Measurements from ENCODE around the gene LDB2.
"Not testable (repeated sequence)": the region's sequence is repeated elsewhere in the genome, so short reads cannot be mapped to it uniquely, and the experiment has no call there.

LDB2 gene

DNA sequence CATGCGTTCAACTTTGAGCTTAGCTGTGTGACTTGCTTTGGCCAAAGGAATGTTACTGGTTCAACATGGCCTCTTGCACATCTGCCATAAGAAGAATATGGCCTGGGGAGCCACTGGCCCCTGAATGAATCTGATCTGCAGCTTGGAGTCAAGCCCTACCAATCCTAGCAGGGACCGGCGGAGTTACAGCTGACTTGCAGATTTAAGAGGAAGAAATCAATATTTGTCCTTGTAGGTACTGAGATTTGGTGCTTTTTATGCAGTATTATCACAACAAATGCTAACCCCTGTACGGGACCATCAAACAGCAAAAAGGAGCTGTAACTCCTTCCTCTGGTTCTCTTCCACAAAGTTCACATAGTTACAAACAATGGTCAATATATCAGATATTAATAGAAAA lies 252.0 kb downstream of the LDB2 start:
- no peak for DNase-seq (ENCODE audit: low read depth in 2 of 2)

DNA sequence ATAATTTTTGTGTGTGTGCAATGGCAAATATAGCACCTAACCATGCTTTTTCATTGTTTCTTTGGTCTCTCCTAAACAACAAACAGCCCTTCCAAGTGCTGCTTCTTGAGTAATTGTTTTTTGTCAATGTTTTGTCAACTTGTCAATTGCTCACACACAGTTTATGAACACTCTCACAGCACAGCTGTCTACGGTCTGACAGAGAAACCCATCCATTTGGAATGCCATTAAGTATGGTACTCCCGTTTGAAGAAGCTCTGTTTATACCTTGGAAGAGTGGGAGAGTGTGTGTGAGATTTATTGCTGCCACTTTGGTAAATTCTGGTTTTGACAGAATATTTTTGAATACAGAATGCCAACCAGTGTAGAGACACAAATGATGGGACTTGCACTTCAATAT lies 254.6 kb downstream of the LDB2 start:
- no peak for DNase-seq (ENCODE audit: low read depth in 2 of 2)

DNA sequence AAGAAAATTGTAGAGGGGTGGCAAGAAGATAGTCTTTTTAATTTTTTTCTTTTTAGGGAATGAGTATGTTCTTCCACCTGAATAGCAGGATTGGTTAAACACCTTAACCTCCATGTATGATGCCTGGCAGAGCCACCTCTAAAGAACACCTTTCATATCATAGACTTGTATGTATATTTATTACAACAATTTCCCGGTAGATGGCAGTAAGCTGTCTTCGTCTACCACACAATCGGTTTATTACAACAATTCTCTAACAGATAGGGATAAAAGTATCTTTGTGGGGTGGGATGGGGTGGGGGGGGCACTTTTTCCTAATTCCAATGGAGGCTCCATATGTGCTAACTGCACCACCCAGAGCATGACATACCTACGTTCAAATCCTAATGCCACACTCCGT lies 255.5 kb downstream of the LDB2 start:
- no peak for DNase-seq (ENCODE audit: low read depth in 2 of 2)

DNA sequence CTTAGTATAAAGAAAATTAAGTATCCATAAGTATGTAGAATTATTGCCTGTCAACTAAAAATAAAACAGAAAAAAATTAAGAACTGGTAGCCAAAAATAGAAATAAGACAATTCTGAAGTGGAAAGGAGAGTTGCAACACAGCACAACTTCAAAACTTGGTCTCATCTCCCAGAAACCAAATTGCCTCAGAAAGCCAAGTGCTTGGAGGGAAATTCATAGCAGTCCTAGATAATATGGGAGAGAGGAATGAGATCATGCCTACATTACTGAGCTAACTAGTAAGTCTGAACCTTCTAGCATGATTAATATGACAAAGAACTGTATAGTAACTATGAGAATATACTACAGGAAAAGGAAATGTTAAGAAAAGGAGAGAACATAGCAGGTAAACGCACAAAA lies 256.5 kb downstream of the LDB2 start:
- DNase-seq (ENCODE audit: low read depth in 2 of 2) = no peak

DNA sequence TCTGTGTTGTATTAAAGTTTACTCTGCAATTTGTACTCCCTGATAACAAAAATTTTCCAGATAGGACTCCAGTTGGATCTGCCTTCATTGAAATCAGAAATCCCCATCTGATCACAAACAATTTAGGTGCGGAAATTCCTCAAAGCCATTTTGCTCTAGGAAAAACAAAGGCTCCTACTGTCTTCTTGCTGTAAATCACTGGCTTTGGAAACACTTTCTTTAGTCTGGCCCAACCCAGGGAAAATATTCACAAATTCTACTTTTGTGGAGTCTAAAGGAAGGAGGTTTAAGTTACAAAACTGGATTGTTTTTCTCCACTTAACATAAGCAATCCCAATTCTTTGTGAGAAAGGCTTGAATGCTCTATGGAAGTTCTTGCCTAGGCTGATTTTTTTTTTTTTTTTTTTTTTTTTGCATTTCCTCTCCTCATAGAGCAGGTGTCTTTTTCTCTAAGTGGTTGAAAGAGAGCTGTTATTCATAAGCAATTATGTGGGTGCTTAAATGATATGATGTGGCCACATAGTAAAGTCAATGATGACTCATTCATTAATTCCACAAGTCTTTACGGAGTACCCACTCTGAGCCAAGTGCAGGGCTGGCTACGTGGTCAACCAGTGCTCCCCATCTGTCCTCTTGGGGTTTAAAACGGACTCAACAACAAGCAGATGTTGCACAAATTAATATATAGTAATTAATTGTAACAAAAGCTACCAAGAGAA lies 261.4 kb downstream of the LDB2 start:
- DNase-seq (ENCODE audit: low read depth in 2 of 2) = no peak

DNA sequence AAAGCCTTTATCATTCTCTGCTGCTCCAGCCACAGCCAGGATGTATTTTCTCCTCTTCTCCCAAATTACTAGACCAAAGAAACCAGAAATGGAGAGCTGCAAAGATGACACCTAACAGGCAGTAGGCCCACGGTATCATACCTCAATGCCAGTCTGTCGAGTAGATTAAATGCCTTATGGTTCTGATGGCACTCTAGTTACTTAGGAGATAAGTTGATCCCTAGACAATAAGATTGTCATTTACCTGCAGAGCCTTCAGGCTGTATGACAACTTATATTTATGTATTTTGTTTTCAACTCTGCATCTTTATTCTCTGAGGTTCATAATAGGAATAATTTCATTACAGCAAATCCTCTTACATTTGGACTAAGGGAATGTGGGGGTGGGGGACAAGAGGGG lies 262.1 kb downstream of the LDB2 start:
- DNase-seq (ENCODE audit: low read depth in 2 of 2) = no peak

DNA sequence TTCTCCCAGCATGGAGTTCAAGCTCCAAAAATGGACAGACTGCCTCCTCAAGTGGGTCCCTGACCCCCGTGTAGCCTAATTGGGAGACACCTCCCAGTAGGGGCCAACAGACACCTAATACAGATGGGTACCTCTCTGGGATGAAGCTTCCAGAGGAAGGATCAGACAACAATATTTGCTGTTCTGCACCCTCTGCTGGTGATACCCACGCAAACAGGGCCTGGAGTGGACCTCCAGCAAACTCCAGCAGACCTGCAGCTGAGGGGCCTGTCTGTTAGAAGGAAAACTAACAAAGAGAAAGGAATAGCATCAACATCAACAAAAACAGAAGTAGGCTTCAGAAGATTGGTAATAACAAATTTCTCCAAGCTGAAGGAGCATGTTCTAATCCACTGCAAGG lies 269.2 kb downstream of the LDB2 start:
- DNase-seq (ENCODE audit: low read depth in 2 of 2) = not testable (repeated sequence)

DNA sequence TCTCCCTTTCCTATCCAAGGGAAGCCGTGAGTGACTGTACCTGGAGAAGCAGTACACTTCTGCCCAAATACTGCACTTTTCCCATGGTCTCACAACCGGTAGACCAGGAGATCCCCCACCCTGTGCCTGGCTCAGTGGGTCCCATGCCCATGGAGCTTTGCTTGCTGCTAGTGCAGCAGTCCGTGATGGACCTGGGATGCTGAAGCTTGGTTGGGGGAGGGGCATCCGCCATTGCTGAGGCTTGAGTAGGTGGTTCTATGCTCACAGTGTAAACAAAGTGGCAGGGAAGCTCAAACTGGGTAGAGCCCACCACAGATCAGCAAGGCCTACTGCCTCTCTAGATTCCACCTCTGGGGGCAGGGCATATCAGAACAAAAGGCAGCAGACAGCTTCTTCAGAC lies 269.6 kb downstream of the LDB2 start:
- not testable (repeated sequence) for DNase-seq (ENCODE audit: low read depth in 2 of 2)

DNA sequence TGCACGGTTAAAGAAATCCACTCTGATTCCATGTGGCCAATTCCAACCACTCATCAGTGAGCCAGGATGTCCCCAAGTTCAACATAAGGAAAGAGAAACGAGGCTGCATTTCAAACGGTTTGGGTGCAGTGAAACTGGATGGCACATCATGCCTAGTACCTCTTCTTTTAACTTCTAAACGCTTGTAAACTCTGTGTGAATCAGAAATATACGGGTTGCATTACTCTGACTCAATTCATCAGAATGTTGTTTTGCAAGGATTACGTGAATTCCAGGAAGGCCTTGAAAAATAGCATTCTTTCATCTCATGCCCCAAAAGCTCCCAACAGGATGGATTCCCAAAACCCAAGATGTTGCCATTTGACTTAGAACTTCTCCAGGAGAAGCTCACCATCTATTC lies 270.4 kb downstream of the LDB2 start:
- DNase-seq (ENCODE audit: low read depth in 2 of 2) = no peak

DNA sequence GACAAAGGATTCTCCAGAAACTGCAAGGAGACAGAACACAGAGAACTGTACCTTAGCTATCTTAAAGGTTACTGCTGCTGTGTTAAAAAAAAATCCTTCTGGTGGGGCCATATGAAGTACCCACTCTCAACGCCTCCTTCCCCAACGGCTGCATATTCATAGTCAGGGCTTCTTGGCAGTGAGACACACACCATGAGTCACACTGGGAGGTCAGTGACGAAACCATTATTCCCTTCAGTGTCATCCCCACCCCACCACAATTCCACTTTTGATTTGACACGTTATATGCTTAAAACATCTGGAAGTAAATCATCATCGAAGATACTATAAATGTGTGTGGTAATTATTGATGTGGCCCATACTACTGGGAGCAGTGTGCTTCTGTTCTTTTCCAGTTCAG lies 271.5 kb downstream of the LDB2 start:
- no peak for DNase-seq (ENCODE audit: low read depth in 2 of 2)

DNA sequence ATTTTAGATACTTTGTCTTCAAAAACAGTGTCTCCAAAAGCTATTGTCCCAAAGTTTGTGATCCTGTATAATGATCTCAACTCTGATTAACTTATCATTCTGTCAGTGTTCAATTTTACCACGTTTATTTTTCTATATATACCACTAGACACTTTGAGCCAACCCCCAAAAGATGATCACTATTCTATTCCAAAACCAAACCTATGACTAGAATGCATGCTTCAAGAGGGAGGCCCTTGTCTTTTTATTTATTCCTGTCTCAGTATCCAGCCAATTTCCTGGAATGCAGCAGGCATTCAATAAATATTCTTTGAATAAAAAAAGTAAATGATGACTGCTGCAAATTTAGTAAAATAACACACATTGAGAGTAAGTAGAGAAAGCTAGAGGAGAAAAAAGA lies 275.6 kb downstream of the LDB2 start:
- DNase-seq (ENCODE audit: low read depth in 2 of 2) = no peak

DNA sequence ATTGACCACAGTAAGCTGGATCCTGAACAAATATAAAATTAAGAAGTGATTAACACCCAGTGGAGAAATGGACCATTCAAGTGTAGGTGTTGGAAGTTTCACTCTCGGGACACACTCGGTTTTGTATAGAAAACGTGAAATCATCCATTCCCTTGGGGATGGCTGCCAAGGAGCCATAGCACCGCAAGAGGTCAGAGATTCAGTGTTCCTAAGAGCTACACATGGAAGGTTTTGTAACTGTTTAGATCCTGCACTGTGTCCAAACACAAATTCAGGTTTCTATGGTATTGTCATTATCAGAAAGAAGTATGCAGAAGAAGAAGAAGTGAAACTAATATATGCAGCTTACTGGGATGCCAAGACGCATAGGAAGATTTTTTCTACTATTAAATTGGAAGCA lies 281.0 kb downstream of the LDB2 start:
- no peak for DNase-seq (ENCODE audit: low read depth in 2 of 2)

DNA sequence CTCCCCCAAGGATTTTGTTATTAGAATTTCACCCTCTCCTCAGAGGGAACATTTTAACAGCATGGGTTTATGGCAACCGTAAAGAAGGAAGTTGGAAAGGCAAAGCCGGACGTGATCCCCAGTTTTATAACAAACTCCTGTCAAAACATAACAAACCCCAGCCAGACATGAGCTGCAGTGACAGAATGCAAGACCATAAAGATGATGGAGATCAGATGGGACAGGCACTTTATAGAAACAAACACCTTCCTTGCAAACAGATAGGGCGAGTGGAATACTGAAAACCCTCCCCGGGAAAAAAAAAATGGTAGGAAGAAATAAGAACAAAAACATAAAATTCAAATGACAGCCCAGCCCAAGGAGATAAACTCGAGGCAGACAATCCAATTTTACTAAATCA lies 281.4 kb downstream of the LDB2 start:
- no peak for DNase-seq (ENCODE audit: low read depth in 2 of 2)

DNA sequence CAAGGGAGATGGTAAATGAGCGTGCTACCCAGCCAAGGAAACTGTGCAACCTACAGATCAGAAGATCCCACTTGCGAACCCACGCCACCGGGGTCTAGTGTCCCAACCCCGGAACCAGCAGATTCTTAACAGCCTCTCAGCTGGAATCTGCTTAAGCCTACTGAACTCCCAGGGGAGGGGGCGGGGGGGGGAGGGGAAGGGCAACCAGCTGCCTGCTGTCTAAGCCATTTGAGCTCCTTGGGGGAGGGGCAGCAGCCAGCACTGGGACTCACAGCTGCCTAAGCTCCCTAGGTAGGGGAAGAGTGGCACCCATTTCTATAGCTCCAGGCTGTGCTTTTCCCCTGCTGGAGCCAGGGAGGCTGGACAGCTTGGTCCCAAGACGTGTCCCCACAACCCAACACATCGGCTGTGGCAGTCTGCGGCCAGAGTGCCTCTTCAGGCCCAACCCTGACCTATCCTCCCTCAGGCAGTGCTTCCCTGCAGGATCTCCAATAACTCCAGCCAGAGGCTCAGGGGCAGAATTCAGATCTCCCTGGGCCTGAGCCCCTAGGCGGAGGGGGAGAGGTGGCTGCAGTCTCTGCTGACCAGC lies 289.2 kb downstream of the LDB2 start:
- DNase-seq (ENCODE audit: low read depth in 2 of 2) = no peak

DNA sequence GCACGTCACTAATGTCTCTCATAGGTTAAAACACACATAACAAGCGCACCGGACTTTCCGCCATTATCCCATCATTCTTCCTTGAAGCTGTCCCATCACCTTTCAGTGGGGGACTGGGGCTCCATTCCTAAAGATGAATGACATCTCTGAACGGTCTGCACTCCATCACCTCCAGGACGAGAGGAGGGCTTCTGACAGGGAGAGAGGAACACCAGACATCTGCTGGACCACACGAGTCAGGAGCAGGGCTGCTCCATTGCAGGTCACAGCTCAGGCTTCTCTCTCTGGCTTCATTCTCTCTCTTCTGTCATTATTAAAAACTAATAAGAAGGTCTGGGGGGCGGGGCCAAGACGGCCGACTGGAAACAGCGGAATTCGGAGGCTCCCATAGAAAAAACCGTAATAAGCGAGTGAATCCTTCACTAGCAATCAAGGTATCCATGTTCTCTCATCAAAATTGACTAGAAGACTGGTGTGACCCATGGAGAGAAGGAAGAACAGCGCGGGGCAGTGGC lies 289.8 kb downstream of the LDB2 start:
- DNase-seq (ENCODE audit: low read depth in 2 of 2) = no peak

DNA sequence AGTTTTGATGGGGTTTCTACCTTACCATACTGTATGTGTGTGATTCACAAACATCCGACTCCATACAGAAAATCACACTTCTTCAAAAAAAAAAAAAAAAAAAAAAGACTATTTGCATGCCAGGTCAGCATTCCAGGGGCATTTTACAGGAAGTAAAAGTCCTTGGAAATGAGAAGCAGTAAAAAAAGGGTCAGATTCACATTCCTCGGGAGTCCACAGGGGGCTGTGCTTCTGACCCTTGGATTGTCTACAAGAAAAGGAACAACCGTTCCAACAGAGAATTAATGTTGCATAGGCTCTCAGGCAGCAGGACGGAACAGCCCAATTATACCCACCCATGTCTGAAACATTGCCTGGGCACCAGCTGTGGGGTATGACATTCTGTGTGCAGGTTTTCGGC lies 290.3 kb downstream of the LDB2 start:
- no peak for DNase-seq (ENCODE audit: low read depth in 2 of 2)

DNA sequence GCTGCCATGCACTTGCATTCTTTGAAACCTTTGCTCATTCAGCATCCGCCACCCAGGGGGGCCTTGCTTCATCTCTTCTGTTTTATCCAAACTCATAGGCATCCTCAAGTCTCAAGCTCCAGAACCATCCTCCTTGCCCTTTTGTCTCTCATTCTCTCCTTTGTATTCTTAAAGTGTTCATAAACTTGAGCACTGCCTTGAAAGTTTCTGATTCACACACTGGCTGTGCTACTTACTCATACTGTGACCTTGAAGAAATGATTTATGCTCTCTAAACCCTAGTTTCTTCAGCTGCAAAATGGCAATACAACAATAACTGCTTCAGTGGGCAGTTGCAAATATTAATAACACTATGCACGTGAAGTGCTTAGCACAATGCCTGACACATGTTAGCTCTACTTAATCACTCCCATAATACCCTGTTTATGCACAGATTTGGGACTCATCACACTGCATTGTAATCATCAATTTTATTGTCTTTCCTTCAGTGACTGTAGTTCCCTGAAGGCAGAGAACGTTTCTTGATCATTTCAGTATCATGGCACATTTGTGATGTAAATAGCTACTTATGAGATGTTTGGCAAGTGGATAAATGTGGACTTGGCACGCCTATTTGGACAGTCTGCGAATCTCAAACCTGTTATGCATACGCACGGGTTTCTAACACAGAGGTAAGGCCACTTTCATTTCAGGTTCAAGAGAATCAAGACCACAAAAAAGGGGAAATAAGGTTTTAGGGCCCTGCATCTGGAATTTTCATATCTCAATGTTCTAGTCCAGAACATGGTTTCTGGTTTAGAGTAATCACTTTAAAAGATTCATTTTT lies 291.0 kb downstream of the LDB2 start:
- no peak for DNase-seq (ENCODE audit: low read depth in 2 of 2)

DNA sequence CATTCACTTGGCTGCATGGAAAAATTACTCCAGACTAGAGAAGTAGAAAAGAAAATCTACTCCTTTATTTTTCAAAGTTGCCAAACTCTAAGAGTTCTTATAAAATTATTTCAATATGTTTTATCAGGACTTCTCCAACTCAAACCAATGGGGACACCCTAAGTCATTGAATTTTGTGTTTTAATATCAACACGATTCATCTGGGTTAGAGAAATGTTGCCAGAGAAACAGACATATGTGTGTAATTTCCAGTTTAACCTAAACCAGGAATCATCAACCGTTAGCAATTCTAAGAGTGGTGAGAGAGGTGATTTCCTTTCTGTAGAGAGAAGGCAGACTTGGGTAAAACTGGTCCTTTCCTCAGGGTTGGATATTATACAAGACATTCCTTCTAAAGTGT lies 291.8 kb downstream of the LDB2 start:
- no peak for DNase-seq (ENCODE audit: low read depth in 2 of 2)

DNA sequence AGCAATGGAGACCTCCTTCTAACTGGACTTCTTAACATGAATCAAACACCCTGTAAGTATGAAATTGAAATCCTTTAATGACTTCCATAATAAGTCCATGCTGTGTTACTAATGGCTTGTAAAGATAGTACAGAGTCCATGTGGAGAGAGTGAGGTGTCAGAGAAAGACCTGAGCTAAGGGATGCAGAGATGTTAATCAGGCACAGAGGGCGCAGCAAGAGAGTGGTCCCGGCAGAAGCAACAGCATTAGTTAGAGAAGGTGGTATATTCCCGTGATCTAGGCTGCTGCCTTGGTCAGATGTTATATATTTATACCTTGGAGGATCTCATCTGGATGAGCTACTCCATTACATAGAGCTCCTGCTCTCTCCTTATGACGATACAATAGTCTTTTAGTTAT lies 295.3 kb downstream of the LDB2 start:
- no peak for DNase-seq (ENCODE audit: low read depth in 2 of 2)

DNA sequence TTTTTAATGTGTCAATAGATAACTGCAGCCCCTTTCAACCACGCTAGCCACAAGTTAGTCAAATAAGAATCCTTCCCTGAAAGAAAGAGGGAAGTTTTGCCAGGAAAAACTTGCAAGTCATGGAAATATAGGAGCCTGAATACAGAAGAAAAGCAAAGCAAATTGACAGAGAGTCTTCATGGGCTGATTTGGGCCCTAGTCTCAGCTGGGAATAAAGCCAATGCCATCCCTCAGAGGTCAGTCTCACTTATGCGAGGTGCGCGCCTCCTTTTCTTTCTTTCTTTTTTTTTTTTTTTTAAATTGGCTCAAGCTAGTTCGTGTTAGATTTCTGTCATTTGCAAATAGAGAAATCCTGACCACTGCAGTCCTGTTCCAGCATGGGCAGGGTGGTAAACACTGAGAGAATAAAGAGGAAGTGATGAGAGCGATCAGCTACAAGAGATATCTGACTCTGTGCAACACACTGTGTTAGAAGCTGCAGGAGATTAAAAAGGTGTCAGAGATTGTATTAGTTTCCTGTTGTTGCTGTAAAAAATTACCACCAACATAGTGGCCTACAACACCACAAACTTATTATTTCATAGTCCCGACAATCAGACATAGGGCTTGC lies 299.7 kb downstream of the LDB2 start:
- no peak for DNase-seq (ENCODE audit: low read depth in 2 of 2)

DNA sequence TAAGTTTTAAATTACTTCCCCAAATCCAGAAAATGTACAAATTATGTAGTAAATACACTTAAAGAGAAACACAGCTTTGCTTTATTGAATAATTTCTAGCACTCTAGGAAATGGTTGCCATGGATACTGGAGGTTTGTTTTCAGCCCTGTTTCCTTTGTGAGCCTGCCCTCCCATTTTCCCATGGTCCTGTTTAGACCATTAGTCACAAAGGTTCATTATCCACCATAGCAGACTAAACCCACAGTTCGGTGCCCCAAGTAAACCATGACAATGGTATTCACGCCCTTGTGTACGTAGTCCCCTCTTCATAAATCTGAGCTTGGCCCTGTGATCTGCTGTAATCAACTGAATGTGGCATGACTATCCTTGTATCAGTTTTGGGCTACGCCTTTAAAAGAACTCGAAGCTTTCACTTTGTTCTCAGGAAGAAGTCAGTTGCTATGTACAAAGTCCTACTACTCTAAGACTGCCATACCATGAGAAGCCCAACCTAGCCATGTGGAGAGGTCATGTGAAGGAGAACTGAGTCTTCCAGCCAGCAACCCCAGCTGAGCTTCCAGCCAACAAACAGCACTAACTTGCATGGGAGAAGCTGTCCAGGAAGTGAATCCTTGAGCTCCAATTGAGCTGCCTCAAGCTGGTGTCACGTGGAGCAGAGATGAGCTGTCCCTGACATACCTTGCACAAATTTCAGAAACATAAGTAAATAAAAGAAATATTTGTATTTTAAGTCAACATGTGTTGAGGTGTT lies 300.4 kb downstream of the LDB2 start:
- DNase-seq (ENCODE audit: low read depth in 2 of 2) = no peak

DNA sequence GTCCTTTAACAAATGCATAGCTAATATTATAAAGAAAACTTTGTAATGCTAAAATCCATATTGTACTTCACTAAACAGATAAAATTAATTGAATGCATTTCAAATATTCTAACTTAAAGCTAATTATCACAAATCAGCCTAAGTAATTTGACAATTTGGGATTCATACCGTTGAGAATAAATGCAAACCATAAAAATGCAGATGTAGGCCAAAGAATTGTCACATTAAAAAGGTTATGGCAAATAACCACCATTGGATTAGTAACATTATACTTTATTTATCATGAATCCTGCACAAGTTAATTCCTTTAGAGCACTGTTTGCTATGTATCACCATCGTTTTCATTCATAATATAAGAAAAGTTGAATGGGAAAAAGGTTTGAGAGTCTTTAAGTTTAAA lies 301.0 kb downstream of the LDB2 start:
- no peak for DNase-seq (ENCODE audit: low read depth in 2 of 2)
